H1 (cell line): ENCODE measurements around the gene PKMYT1. TPM values are rescaled to one million over a fixed set of nuclear protein-coding genes. Genes with fewer than 3 reads are reported as not detected.
A peak's percentile ranks its signal among the peaks of the same experiment; 100 is the strongest.

Experiments used
- ASH2L ChIP-seq: fragments of 200-600, 300-600 bp; sonication (generic); IDR thresholded peaks from one replicate; pipeline ENCODE4 v1.7.1; 2017; ENCODE audit warnings: low read length
- CREB1 ChIP-seq: IDR thresholded peaks from 2 replicates; pipeline ENCODE4 v1.6.1; 2012; ENCODE audit warnings: inconsistent platforms
- FOSL1 ChIP-seq: IDR thresholded peaks from 2 replicates; pipeline ENCODE4 v1.6.1; 2011; ENCODE audit warnings: mild to moderate bottlenecking, low read depth, low read length, moderate library complexity; ENCODE audit not compliant: insufficient read depth
- GTF2F1 ChIP-seq: IDR thresholded peaks from 2 replicates; pipeline ENCODE4 v1.6.1; 2012; ENCODE audit warnings: low read depth, low read length, improper control_type of control experiment, borderline replicate concordance
- NANOG ChIP-seq: IDR thresholded peaks from 2 replicates; pipeline ENCODE4 v1.6.1; 2011; ENCODE audit warnings: low read length, low read depth, mild to moderate bottlenecking, inconsistent platforms; ENCODE audit not compliant: insufficient read depth, poor library complexity, severe bottlenecking
- NRF1 ChIP-seq: IDR thresholded peaks from 2 replicates; pipeline ENCODE4 v1.6.1; 2011; ENCODE audit warnings: mild to moderate bottlenecking, low read depth, low read length, improper control_type of control experiment
- SP4 ChIP-seq: IDR thresholded peaks from 2 replicates; pipeline ENCODE4 v1.6.1; 2012; ENCODE audit warnings: low read length, inconsistent platforms
- TBP ChIP-seq: IDR thresholded peaks from 2 replicates; pipeline ENCODE4 v1.6.1; 2011; ENCODE audit warnings: low read depth, low read length, improper control_type of control experiment
- TEAD4 ChIP-seq: IDR thresholded peaks from 2 replicates; pipeline ENCODE4 v1.6.1; 2012; ENCODE audit warnings: low read depth, low read length, inconsistent platforms, mixed read lengths
- YY1 ChIP-seq: IDR thresholded peaks from 2 replicates; pipeline ENCODE4 v1.6.1; 2011; ENCODE audit warnings: low read depth, mild to moderate bottlenecking, low read length
- ZNF274 ChIP-seq: IDR thresholded peaks from 2 replicates; pipeline ENCODE4 v1.7.0; 2012; ENCODE audit warnings: low read length, borderline replicate concordance; ENCODE audit errors: extremely low read depth
- polyA plus RNA-seq, 7 experiments: library from polyadenylated mRNA; depleted of rRNA in 3 of 7; stranded (reverse) in 5 of 7; unstranded in 2 of 7; fragments of >200 nt in 5 of 7; fragments of 200-250 nt in 2 of 7; gene quantifications; 1 replicate in 5 of 7; 2 replicates in 1 of 7; 4 replicates in 1 of 7; pipeline versions ENCODE4 v1.2.1 to v1.2.3, GENCODE V29; 2011 to 2013; ENCODE audit warnings: missing spikeins in 2 of 7, mixed read lengths in 2 of 7
- total RNA-seq: library from RNA; stranded (reverse); fragmentation: NEBNext Ultra II Directional; extraction: Animal tissue kit (Norgen Biotek cat#: 25700); gene quantifications from 2 replicates; pipeline ENCODE4 v1.2.1, GENCODE V29; 2021
- TF ChIP-seq, protein P1 (sequence below): fragments of 300-600 bp; sonication (generic); IDR thresholded peaks from 2 replicates; pipeline ENCODE4 v1.7.1; 2012; ENCODE audit warnings: low read length, moderate library complexity, mild to moderate bottlenecking, inconsistent platforms; ENCODE audit not compliant: insufficient replicate concordance
- TF ChIP-seq, protein P2 (sequence below): IDR thresholded peaks from 2 replicates; pipeline ENCODE4 v1.6.1; 2012; ENCODE audit warnings: inconsistent platforms

Gene PKMYT1
- total and polyA plus RNA-seq, 2 of the 8 experiments (the other 6 are each of a cell fraction or from before 2014, with no cell fraction given): 74.7 to 85.2 TPM

- TF ChIP-seq TEAD4: no peak
- TF ChIP-seq NANOG: peak; percentile 21
- TF ChIP-seq, protein P1, sequence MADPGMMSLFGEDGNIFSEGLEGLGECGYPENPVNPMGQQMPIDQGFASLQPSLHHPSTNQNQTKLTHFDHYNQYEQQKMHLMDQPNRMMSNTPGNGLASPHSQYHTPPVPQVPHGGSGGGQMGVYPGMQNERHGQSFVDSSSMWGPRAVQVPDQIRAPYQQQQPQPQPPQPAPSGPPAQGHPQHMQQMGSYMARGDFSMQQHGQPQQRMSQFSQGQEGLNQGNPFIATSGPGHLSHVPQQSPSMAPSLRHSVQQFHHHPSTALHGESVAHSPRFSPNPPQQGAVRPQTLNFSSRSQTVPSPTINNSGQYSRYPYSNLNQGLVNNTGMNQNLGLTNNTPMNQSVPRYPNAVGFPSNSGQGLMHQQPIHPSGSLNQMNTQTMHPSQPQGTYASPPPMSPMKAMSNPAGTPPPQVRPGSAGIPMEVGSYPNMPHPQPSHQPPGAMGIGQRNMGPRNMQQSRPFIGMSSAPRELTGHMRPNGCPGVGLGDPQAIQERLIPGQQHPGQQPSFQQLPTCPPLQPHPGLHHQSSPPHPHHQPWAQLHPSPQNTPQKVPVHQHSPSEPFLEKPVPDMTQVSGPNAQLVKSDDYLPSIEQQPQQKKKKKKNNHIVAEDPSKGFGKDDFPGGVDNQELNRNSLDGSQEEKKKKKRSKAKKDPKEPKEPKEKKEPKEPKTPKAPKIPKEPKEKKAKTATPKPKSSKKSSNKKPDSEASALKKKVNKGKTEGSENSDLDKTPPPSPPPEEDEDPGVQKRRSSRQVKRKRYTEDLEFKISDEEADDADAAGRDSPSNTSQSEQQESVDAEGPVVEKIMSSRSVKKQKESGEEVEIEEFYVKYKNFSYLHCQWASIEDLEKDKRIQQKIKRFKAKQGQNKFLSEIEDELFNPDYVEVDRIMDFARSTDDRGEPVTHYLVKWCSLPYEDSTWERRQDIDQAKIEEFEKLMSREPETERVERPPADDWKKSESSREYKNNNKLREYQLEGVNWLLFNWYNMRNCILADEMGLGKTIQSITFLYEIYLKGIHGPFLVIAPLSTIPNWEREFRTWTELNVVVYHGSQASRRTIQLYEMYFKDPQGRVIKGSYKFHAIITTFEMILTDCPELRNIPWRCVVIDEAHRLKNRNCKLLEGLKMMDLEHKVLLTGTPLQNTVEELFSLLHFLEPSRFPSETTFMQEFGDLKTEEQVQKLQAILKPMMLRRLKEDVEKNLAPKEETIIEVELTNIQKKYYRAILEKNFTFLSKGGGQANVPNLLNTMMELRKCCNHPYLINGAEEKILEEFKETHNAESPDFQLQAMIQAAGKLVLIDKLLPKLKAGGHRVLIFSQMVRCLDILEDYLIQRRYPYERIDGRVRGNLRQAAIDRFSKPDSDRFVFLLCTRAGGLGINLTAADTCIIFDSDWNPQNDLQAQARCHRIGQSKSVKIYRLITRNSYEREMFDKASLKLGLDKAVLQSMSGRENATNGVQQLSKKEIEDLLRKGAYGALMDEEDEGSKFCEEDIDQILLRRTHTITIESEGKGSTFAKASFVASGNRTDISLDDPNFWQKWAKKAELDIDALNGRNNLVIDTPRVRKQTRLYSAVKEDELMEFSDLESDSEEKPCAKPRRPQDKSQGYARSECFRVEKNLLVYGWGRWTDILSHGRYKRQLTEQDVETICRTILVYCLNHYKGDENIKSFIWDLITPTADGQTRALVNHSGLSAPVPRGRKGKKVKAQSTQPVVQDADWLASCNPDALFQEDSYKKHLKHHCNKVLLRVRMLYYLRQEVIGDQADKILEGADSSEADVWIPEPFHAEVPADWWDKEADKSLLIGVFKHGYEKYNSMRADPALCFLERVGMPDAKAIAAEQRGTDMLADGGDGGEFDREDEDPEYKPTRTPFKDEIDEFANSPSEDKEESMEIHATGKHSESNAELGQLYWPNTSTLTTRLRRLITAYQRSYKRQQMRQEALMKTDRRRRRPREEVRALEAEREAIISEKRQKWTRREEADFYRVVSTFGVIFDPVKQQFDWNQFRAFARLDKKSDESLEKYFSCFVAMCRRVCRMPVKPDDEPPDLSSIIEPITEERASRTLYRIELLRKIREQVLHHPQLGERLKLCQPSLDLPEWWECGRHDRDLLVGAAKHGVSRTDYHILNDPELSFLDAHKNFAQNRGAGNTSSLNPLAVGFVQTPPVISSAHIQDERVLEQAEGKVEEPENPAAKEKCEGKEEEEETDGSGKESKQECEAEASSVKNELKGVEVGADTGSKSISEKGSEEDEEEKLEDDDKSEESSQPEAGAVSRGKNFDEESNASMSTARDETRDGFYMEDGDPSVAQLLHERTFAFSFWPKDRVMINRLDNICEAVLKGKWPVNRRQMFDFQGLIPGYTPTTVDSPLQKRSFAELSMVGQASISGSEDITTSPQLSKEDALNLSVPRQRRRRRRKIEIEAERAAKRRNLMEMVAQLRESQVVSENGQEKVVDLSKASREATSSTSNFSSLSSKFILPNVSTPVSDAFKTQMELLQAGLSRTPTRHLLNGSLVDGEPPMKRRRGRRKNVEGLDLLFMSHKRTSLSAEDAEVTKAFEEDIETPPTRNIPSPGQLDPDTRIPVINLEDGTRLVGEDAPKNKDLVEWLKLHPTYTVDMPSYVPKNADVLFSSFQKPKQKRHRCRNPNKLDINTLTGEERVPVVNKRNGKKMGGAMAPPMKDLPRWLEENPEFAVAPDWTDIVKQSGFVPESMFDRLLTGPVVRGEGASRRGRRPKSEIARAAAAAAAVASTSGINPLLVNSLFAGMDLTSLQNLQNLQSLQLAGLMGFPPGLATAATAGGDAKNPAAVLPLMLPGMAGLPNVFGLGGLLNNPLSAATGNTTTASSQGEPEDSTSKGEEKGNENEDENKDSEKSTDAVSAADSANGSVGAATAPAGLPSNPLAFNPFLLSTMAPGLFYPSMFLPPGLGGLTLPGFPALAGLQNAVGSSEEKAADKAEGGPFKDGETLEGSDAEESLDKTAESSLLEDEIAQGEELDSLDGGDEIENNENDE: no peak
- TF ChIP-seq, protein P2, sequence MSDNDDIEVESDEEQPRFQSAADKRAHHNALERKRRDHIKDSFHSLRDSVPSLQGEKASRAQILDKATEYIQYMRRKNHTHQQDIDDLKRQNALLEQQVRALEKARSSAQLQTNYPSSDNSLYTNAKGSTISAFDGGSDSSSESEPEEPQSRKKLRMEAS: no peak; the same call in 1 of the 2 replicates
- TF ChIP-seq ASH2L: no peak
- no peak for TF ChIP-seq GTF2F1
- TF ChIP-seq SP4: no peak
- no peak for TF ChIP-seq ZNF274
- TF ChIP-seq NRF1: no peak
- no peak for TF ChIP-seq CREB1
- no peak for TF ChIP-seq YY1
- TF ChIP-seq TBP: peak; percentile 60; the same call in 1 of the 2 replicates
- TF ChIP-seq FOSL1: 0 out of 2 replicates have a peak, but pooled peaks have one; percentile 26
Measured at GRCh38 chr16:3020247-3020603, 40.0 kb upstream of the PKMYT1 start, which contains the start of gene TNFRSF12A (continued).
